ENCODE results near the gene IL31RA. TPM values are rescaled to one million over a fixed set of nuclear protein-coding genes. Genes with fewer than 3 reads are reported as not detected.

Gene IL31RA
- total RNA-seq, 1 donor from 2014 or later: 5.7 TPM

DNA sequence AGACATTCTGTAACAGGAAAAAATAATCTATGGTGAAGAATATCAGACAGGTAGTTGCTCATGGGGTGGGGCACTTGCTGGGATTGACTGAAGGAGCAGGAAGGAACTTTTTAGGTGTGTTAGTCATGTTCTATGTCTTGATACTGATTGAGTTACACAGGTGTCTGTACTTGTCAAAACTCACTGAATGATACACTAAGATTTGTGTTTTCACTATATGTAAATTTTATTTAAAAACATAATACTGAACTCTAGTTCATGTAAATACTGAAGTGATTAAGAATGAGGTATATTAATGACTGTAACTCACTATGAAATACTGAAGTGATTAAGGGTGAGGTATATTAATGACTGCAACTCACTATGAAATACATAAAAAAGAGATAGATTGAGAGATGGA lies 115.1 kb downstream of the IL31RA start:
- no peak overlapping the region for H3K27ac Mint-ChIP-seq (ENCODE audit: unreplicated experiment)
- no peak for FAIRE-seq
- Histone ChIP-seq H4K20me1 (ENCODE audit: insufficient read depth, low read length) (peaks cover 4% of the 10 kb centered on the region), H3K27me3 (ENCODE audit: insufficient read depth, low read length) (no peaks in the 10 kb centered on the region), H3K27ac (ENCODE audit: low read depth, low read length) (no peak overlapping the region), H3K9me3 (ENCODE audit: insufficient read depth, low read depth, low read length) (no peaks in the 10 kb centered on the region), H3K79me2 (ENCODE audit: insufficient read depth, low read length) (peaks cover 11% of the 10 kb centered on the region), H3K36me3 (ENCODE audit: insufficient read depth, low read length) (peaks cover 4% of the 10 kb centered on the region), H2AFZ (ENCODE audit: low read depth, low read length) (no peak overlapping the region), H3K4me1 (ENCODE audit: insufficient read depth, low read length) (peaks cover 7% of the 10 kb centered on the region), H3K4me2 (ENCODE audit: low read length) (no peak overlapping the region), H3K4me3 (ENCODE audit: insufficient read depth, low read depth, low read length) (no peak overlapping the region), H3K9ac (ENCODE audit: low read length) (no peak overlapping the region)
- H3K36me3 Mint-ChIP-seq (ENCODE audit: low read depth, unreplicated experiment): peaks cover 4% of the 10 kb centered on the region
- H3K27me3 Mint-ChIP-seq (ENCODE audit: low read depth, unreplicated experiment): no peaks in the 10 kb centered on the region
- H3K4me3 Mint-ChIP-seq (ENCODE audit: unreplicated experiment): no peak overlapping the region
- H3K4me1 Mint-ChIP-seq (ENCODE audit: low read depth, unreplicated experiment): peaks cover 11% of the 10 kb centered on the region
- TF ChIP-seq, protein P1, sequence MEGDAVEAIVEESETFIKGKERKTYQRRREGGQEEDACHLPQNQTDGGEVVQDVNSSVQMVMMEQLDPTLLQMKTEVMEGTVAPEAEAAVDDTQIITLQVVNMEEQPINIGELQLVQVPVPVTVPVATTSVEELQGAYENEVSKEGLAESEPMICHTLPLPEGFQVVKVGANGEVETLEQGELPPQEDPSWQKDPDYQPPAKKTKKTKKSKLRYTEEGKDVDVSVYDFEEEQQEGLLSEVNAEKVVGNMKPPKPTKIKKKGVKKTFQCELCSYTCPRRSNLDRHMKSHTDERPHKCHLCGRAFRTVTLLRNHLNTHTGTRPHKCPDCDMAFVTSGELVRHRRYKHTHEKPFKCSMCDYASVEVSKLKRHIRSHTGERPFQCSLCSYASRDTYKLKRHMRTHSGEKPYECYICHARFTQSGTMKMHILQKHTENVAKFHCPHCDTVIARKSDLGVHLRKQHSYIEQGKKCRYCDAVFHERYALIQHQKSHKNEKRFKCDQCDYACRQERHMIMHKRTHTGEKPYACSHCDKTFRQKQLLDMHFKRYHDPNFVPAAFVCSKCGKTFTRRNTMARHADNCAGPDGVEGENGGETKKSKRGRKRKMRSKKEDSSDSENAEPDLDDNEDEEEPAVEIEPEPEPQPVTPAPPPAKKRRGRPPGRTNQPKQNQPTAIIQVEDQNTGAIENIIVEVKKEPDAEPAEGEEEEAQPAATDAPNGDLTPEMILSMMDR (IDR thresholded peaks at IDR 0.05; ENCODE audit: insufficient read depth, low read depth, low read length): no peak
- TF ChIP-seq EZH2 (IDR thresholded peaks at IDR 0.05; ENCODE audit: insufficient read depth, low read length): no peak
- DNase-seq (ENCODE audit: low read depth): no peak
- H3K9me3 Mint-ChIP-seq (ENCODE audit: unreplicated experiment): no peaks in the 10 kb centered on the region

DNA sequence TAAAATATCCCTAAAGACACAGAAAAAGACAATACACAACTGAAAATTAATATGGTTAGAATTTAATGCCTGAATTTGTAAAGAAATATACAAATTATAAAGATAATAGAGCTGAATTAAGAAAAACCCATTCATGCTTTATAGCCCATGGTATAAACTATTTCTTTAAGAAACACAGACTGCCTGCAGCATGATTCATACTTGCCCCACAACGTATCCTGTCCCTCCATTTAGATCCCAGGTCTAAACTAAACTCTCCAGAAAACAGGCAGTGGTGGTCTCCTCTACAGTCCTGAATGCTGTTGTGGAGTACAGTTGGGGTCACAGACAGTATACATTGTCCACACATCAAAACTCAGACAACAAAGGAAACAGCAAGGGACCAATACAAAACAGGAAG lies 118.8 kb downstream of the IL31RA start:
- peak; percentile 39 for DNase-seq (ENCODE audit: low read depth)
- Mint-ChIP-seq H3K36me3 (ENCODE audit: low read depth, unreplicated experiment) (peaks cover 5% of the 10 kb centered on the region), H3K27me3 (ENCODE audit: low read depth, unreplicated experiment) (no peaks in the 10 kb centered on the region), H3K27ac (ENCODE audit: unreplicated experiment) (peak overlapping the region; percentile 73), H3K4me3 (ENCODE audit: unreplicated experiment) (no peak overlapping the region), H3K9me3 (ENCODE audit: unreplicated experiment) (no peaks in the 10 kb centered on the region), H3K4me1 (ENCODE audit: low read depth, unreplicated experiment) (peaks cover 16% of the 10 kb centered on the region)
- Histone ChIP-seq H3K27ac (ENCODE audit: low read depth, low read length) (no peak overlapping the region), H3K4me2 (ENCODE audit: low read length) (peak overlapping the region; percentile 57), H3K9me3 (ENCODE audit: insufficient read depth, low read depth, low read length) (no peaks in the 10 kb centered on the region), H3K79me2 (ENCODE audit: insufficient read depth, low read length) (peaks cover 14% of the 10 kb centered on the region), H4K20me1 (ENCODE audit: insufficient read depth, low read length) (peaks cover 14% of the 10 kb centered on the region), H3K9ac (ENCODE audit: low read length) (no peak overlapping the region), H3K36me3 (ENCODE audit: insufficient read depth, low read length) (no peaks in the 10 kb centered on the region), H3K27me3 (ENCODE audit: insufficient read depth, low read length) (no peaks in the 10 kb centered on the region), H2AFZ (ENCODE audit: low read depth, low read length) (no peak overlapping the region), H3K4me3 (ENCODE audit: insufficient read depth, low read depth, low read length) (no peak overlapping the region), H3K4me1 (ENCODE audit: insufficient read depth, low read length) (peaks cover 7% of the 10 kb centered on the region)
- TF ChIP-seq, protein P1 (IDR thresholded peaks at IDR 0.05; ENCODE audit: insufficient read depth, low read depth, low read length): no peak
- TF ChIP-seq EZH2 (IDR thresholded peaks at IDR 0.05; ENCODE audit: insufficient read depth, low read length): no peak
- no peak for FAIRE-seq

Other genes with a start within 250 kb of the IL31RA start
- gene SLC38A9, start 139.0 kb upstream of the IL31RA start, total RNA-seq: 28.0 and 30.0 TPM in 2 replicates
- not detected in 2 replicates for gene DDX4, start 113.3 kb upstream of the IL31RA start, total RNA-seq
- 141 and 158 TPM in 2 replicates for gene IL6ST, start 143.6 kb downstream of the IL31RA start, total RNA-seq